ENCODE measurements around the gene OR6B3.
A peak's percentile ranks its signal among the peaks of the same experiment; 100 is the strongest.

The OR6B3 gene

GRCh38 chr2:240064898-240065297, 11.6 kb upstream of the OR6B3 start:
- Histone ChIP-seq H3K9me3 (ENCODE audit: insufficient read depth, low read depth, low read length) (peaks cover 2% of the 10 kb centered on the region; the same call in 1 of the 2 replicates), H3K27me3 (ENCODE audit: insufficient read depth, low read length, poor library complexity, severe bottlenecking) (no peaks in the 10 kb centered on the region), H2AFZ (ENCODE audit: low read length) (no peak overlapping the region), H3F3A (ENCODE audit: low read depth) (no peaks in the 10 kb centered on the region), H3K9me2 (replicated peaks; ENCODE audit: low read depth, low read length) (no peaks in the 10 kb centered on the region), H3K4me2 (ENCODE audit: low read depth, low read length, poor library complexity, severe bottlenecking) (no peak overlapping the region), H3K9ac (ENCODE audit: low read depth, low read length, poor library complexity, severe bottlenecking) (no peak overlapping the region), H3K79me2 (ENCODE audit: insufficient read depth, low read length) (no peaks in the 10 kb centered on the region), H3K4me3 (ENCODE audit: low read length, poor library complexity, severe bottlenecking) (no peak overlapping the region), H4K20me1 (ENCODE audit: insufficient read depth, low read length, poor library complexity, severe bottlenecking) (no peaks in the 10 kb centered on the region), H3K4me1 (ENCODE audit: insufficient read depth, low read length, poor library complexity, severe bottlenecking) (no peaks in the 10 kb centered on the region), H3K36me3 (ENCODE audit: insufficient read depth, low read length) (no peaks in the 10 kb centered on the region)
- no peak for TF ChIP-seq CTCF (conservative IDR thresholded peaks at IDR 0.05; ENCODE audit: low read length)
- TF ChIP-seq EZH2phosphoT487 (IDR thresholded peaks at IDR 0.05; ENCODE audit: borderline replicate concordance) = no peak

GRCh38 chr2:240060977-240061591, 7.8 kb upstream of the OR6B3 start:
- no peaks in the 10 kb centered on the region for H3F3A ChIP-seq (ENCODE audit: low read depth)
- no peak overlapping the region for H3K9ac ChIP-seq (ENCODE audit: low read depth, low read length, poor library complexity, severe bottlenecking)
- no peaks in the 10 kb centered on the region for H3K36me3 ChIP-seq (ENCODE audit: insufficient read depth, low read length)
- peak overlapping the region; percentile 92 for H2AFZ ChIP-seq (ENCODE audit: low read length)
- H3K9me2 ChIP-seq (replicated peaks; ENCODE audit: low read depth, low read length) = no peaks in the 10 kb centered on the region
- H3K4me2 ChIP-seq (ENCODE audit: low read depth, low read length, poor library complexity, severe bottlenecking) = peak overlapping the region; percentile 33
- peak; percentile 77 for TF ChIP-seq CTCF (conservative IDR thresholded peaks at IDR 0.05; ENCODE audit: low read length)
- TF ChIP-seq EZH2phosphoT487 (IDR thresholded peaks at IDR 0.05; ENCODE audit: borderline replicate concordance) = no peak
- no peaks in the 10 kb centered on the region for H4K20me1 ChIP-seq (ENCODE audit: insufficient read depth, low read length, poor library complexity, severe bottlenecking)
- H3K4me1 ChIP-seq (ENCODE audit: insufficient read depth, low read length, poor library complexity, severe bottlenecking) = no peaks in the 10 kb centered on the region
- no peaks in the 10 kb centered on the region for H3K27me3 ChIP-seq (ENCODE audit: insufficient read depth, low read length, poor library complexity, severe bottlenecking)
- no peaks in the 10 kb centered on the region for H3K9me3 ChIP-seq (ENCODE audit: insufficient read depth, low read depth, low read length)
- H3K4me3 ChIP-seq (ENCODE audit: low read length, poor library complexity, severe bottlenecking) = no peak overlapping the region
- H3K79me2 ChIP-seq (ENCODE audit: insufficient read depth, low read length) = no peaks in the 10 kb centered on the region

GRCh38 chr2:240056678-240057077, 3.4 kb upstream of the OR6B3 start:
- H3K9me2 ChIP-seq (replicated peaks; ENCODE audit: low read depth, low read length) = no peaks in the 10 kb centered on the region
- no peaks in the 10 kb centered on the region for H3K27me3 ChIP-seq (ENCODE audit: insufficient read depth, low read length, poor library complexity, severe bottlenecking)
- H3K9ac ChIP-seq (ENCODE audit: low read depth, low read length, poor library complexity, severe bottlenecking) = no peak overlapping the region
- no peak overlapping the region for H2AFZ ChIP-seq (ENCODE audit: low read length)
- no peak overlapping the region for H3K4me3 ChIP-seq (ENCODE audit: low read length, poor library complexity, severe bottlenecking)
- TF ChIP-seq EZH2phosphoT487 (IDR thresholded peaks at IDR 0.05; ENCODE audit: borderline replicate concordance) = no peak
- no peaks in the 10 kb centered on the region for H3K9me3 ChIP-seq (ENCODE audit: insufficient read depth, low read depth, low read length)
- no peaks in the 10 kb centered on the region for H4K20me1 ChIP-seq (ENCODE audit: insufficient read depth, low read length, poor library complexity, severe bottlenecking)
- H3F3A ChIP-seq (ENCODE audit: low read depth) = no peaks in the 10 kb centered on the region
- no peaks in the 10 kb centered on the region for H3K79me2 ChIP-seq (ENCODE audit: insufficient read depth, low read length)
- H3K4me1 ChIP-seq (ENCODE audit: insufficient read depth, low read length, poor library complexity, severe bottlenecking) = no peaks in the 10 kb centered on the region
- no peaks in the 10 kb centered on the region for H3K36me3 ChIP-seq (ENCODE audit: insufficient read depth, low read length)
- no peak overlapping the region for H3K4me2 ChIP-seq (ENCODE audit: low read depth, low read length, poor library complexity, severe bottlenecking)

All from Loucy (cell line).